Thymus (tissue), 11 donors: ENCODE measurements around the gene ZNF343. TPM values are rescaled to one million over a fixed set of nuclear protein-coding genes. Genes with fewer than 3 reads are reported as not detected.
"Not testable (repeated sequence)": the region's sequence is repeated elsewhere in the genome, so short reads cannot be mapped to it uniquely, and the experiment has no call there.

Experiments
- DNase-seq, 9 donors: peaks; one replicate each; pipeline ENCODE4 v3.0.0-alpha.2; 2013; ENCODE audit warnings: low spot score in 9 of 9, low read depth in 6 of 9, missing footprints in 1 of 9
- H3K27ac ChIP-seq, 2 donors: one replicate each; pipeline ENCODE4 v1.5.1; 2013; ENCODE audit warnings: control low read depth in 1 of 2, low read depth in 1 of 2, low read length in 1 of 2, mild to moderate bottlenecking in 1 of 2, moderate library complexity in 1 of 2
- H3K27me3 ChIP-seq, 2 donors: one replicate each; pipeline ENCODE4 v1.5.1; 2013; ENCODE audit warnings: low read length in 1 of 2; ENCODE audit not compliant: control insufficient read depth in 2 of 2, insufficient read depth in 1 of 2
- H3K36me3 ChIP-seq, 2 donors: one replicate each; pipeline ENCODE4 v1.5.1; 2013; ENCODE audit warnings: low read length in 1 of 2, mild to moderate bottlenecking in 1 of 2, moderate library complexity in 1 of 2; ENCODE audit not compliant: control insufficient read depth in 2 of 2, insufficient read depth in 2 of 2
- H3K4me1 ChIP-seq, 2 donors: one replicate each; pipeline ENCODE4 v1.5.1; 2013; ENCODE audit warnings: low read length in 2 of 2; ENCODE audit not compliant: control insufficient read depth in 2 of 2, insufficient read depth in 2 of 2
- H3K4me3 ChIP-seq, 2 donors: one replicate each; pipeline ENCODE4 v1.5.1; 2013; ENCODE audit warnings: low read length in 2 of 2, control low read depth in 1 of 2, mild to moderate bottlenecking in 1 of 2
- H3K9me3 ChIP-seq, 2 donors: one replicate each; pipeline ENCODE4 v1.5.1; 2013; ENCODE audit warnings: low read length in 1 of 2, mild to moderate bottlenecking in 1 of 2; ENCODE audit not compliant: control insufficient read depth in 2 of 2, insufficient read depth in 1 of 2
- WGBS: extraction: QIAGEN DNeasy Blood & Tissue Kit; methylation state at CpG from one replicate; pipeline ENCODE4 v1.1.7; 2013; 5-methylcytosine and 5-hydroxymethylcytosine counted together
- polyA plus RNA-seq: library from polyadenylated mRNA; stranded (reverse); fragments of 200-250 nt; gene quantifications from one replicate; pipeline ENCODE4 v1.2.3, GENCODE V29; 2013
- total RNA-seq: library from RNA; stranded (reverse); fragments of 120-200 nt; gene quantifications from one replicate; pipeline ENCODE4 v1.2.4, GENCODE V29; 2013
- donor health status: healthy.

The ZNF343 gene
- total and polyA plus RNA-seq, 2 donors: 5.2 to 5.4 TPM

DNA sequence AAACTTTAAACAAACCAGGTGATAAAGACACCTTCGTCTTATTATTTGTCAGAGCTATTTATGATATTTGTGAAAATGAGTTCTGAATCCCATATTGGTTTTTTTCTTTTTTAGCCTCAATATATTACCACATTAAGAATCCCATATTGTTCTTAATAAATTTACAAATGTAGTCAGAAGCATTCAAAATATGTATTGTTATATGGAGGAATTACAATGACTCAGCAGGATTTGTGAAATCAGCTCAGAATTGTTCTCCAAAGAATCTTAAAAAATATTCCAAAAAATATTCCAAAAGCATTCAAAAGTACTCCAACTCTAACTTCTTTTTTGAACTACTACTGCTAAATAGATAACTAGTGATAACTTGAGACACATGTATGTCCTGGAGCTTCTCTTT lies 6.5 kb upstream of the ZNF343 start:
- Histone ChIP-seq H3K9me3 (no peaks in the 10 kb centered on the region), H3K27me3 (peaks cover 5 to 14% of the 10 kb centered on the region in 2 donors), H3K27ac (no peak overlapping the region), H3K36me3 (no peaks in the 10 kb centered on the region), H3K4me3 (no peak overlapping the region), H3K4me1 (no peaks in the 10 kb centered on the region)
- no peak for DNase-seq
- 81% methylated on average over 1 of the region's 1 CpG for WGBS

DNA sequence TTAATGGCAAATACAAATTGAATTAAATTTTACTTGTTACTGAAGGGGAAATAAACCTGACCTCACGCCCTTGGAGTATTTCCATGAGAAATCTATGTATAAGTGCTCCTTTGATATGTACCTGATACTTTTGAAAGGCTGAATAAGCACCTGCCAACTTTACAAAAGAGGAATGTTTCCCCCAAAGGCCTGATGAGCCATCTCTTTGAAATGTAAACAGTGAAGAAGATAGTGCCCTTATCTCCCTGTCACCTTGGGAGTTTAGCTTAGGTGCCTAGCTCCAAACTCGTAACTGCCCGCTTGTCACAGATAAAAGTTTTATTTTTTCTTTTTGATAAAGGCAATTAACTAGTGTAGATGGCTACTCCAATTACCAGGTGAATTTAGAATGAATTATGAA lies 1.1 kb upstream of the ZNF343 start:
- Histone ChIP-seq H3K36me3 (no peaks in the 10 kb centered on the region), H3K4me3 (no peak overlapping the region), H3K9me3 (no peaks in the 10 kb centered on the region), H3K27ac (no peak overlapping the region), H3K27me3 (peaks cover 5 to 6% of the 10 kb centered on the region in 2 donors), H3K4me1 (peaks cover 8 to 12% of the 10 kb centered on the region in 2 donors)
- no peak for DNase-seq
- WGBS: 95% methylated on average over 3 of the region's 3 CpGs

DNA sequence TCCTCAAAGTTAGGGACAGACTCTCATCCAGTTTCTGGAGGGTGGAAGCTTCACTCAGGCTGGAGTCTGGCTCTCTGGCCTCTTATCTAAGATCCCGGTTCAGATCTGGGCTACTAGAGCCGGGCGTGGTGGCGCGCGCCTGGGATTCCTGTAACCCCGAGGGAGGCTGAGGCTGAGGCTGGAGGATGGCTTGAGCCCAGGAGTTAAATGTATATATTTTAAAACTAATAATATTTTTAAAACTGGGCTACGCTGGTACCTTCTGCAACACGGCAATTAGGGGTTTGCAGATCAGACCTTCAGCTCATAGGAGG lies 710 bp upstream of the ZNF343 start:
- H3K9me3 ChIP-seq: no peaks in the 10 kb centered on the region
- peaks cover 8 to 12% of the 10 kb centered on the region in 2 donors for H3K4me1 ChIP-seq
- WGBS: 83% methylated on average over 9 of the region's 9 CpGs
- H3K27ac ChIP-seq: peak overlapping the region in 1 of 2 donors; percentile 80
- DNase-seq: no peak
- H3K27me3 ChIP-seq: peaks cover 3 to 5% of the 10 kb centered on the region in 2 donors
- no peaks in the 10 kb centered on the region for H3K36me3 ChIP-seq
- H3K4me3 ChIP-seq: peak overlapping the region; percentile 86 to 91

DNA sequence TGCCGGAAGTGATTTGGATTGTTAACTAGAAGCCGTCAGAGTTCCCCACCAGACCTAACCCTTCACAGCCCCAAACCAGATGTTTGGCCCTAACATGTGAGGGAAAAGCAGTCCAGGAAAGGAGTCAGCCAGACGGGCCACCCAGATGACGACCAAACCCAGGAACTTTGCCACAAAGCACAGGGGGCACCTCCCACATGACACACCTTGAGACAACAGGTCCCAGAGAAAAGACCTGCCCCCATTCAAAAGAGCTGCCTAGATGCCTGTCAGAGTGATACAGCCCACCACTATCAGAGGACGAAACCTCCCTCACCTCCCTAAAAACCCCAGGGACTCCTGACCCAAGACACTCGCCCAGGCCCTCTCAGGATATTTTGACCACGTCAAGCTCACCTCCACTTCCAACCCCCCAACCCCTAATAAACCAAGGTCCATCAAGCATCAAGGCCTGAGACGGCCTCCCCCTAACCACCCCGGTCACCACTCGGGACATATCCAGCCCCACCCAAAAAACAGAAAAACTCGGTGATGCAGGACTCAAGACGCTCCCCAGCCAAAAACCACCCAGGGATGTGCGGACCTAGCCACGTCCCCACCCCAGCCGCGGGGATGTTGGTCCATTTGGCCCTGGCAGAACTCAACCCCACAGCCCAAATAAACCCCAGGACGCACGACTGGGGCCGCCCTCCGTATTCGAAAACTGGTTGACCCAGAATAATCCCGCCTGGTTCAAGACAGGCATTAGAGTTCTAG lies 662 bp downstream of the ZNF343 start:
- H3K36me3 ChIP-seq: no peaks in the 10 kb centered on the region
- DNase-seq: peak in 1 of 9 donors; percentile 17
- H3K4me3 ChIP-seq: peak overlapping the region; percentile 86 to 91
- peaks cover 0 to 5% of the 10 kb centered on the region in 2 donors for H3K27me3 ChIP-seq
- H3K9me3 ChIP-seq: no peaks in the 10 kb centered on the region
- H3K4me1 ChIP-seq: peaks cover 8 to 12% of the 10 kb centered on the region in 2 donors
- H3K27ac ChIP-seq: no peak overlapping the region
- 28% methylated on average over 22 of the region's 22 CpGs for WGBS

DNA sequence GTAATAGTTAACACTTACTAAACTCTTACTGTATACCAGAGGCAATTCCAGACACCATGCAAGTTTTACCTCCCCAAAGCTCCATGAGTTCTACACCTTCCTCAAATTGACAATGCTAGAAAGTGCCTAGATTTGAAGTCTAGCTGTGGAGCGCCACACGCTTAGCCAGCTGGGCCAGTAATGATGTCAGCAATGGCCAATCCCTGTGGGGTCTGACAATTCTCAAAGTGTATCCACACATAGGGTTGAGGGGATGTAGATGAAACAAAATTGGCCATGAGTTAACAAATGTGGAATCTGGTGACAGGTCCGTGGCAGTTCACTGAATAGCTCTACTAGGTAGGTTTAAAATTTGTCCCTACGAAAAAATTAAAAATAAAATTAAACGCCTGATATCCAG lies 1.3 kb downstream of the ZNF343 start:
- Histone ChIP-seq H3K27me3 (peaks cover 0 to 5% of the 10 kb centered on the region in 2 donors), H3K4me1 (peaks cover 8 to 12% of the 10 kb centered on the region in 2 donors), H3K27ac (no peak overlapping the region), H3K9me3 (no peaks in the 10 kb centered on the region), H3K36me3 (no peaks in the 10 kb centered on the region), H3K4me3 (no peak overlapping the region)
- no peak for DNase-seq
- 97% methylated on average over 5 of the region's 5 CpGs for WGBS

DNA sequence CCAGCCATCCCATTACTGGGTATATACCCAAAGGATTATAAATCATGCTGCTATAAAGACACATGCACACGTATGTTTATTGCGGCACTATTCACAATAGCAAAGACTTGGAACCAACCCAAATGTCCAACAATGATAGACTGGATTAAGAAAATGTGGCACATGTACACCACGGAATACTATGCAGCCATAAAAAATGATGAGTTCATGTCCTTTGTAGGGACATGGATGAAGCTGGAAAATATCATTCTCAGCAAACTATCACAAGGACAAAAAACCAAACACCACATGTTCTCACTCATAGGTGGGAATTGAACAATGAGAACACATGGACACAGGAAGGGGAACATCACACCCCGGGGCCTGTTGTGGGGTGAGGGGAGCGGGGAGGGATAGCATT lies 2.3 kb downstream of the ZNF343 start:
- not testable (repeated sequence) for H3K36me3 ChIP-seq, H3K27me3 ChIP-seq, DNase-seq, H3K27ac ChIP-seq, H3K4me3 ChIP-seq, H3K9me3 ChIP-seq
- H3K4me1 ChIP-seq: peaks cover 8 to 12% of the 10 kb centered on the region in 2 donors
- 95% methylated on average over 3 of the region's 5 CpGs for whole genome bisulfite sequencing

DNA sequence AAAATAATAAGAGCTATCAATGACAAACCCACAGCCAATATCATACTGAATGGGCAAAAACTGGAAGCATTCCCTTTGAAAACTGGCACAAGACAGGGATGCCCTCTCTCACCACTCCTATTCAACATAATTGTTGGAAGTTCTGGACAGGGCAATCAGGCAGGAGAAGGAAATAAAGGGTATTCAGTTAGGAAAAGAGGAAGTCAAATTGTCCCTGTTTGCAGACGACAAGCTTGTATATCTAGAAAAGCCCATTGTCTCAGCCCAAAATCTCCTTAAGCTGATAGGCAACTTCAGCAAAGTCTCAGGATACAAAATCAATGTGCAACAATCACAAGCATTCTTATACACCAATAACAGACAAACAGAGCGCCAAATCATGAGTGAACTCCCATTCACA lies 3.9 kb downstream of the ZNF343 start:
- H3K27ac ChIP-seq, H3K36me3 ChIP-seq, DNase-seq, H3K9me3 ChIP-seq, H3K4me3 ChIP-seq, H3K27me3 ChIP-seq: not testable (repeated sequence)
- H3K4me1 ChIP-seq: peaks cover 8 to 12% of the 10 kb centered on the region in 2 donors
- 82% methylated on average over 2 of the region's 2 CpGs for WGBS

DNA sequence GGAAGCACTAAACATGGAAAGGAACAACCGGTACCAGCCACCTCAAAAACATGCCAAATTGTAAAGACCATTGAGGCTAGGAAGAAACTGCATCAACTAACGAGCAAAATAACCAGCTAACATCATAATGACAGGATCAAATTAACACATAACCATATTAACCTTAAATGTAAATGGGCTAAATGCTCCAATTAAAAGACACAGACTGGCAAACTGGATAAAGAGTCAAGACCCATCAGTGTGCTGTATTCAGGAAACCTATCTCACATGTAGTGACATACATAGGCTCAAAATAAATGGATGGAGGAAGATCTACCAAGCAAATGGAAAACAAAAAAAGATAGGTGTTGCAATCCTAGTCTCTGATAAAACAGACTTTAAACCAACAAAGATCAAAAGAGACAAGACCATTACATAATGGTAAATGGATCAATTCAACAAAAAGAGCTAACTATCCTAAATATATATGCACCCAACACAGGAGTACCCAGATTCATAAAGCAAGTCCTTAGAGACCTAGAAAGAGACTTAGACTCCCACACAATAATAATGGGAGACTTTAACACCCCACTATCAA lies 5.8 kb downstream of the ZNF343 start:
- H3K4me1 ChIP-seq, H3K9me3 ChIP-seq, H3K27ac ChIP-seq, DNase-seq, H3K4me3 ChIP-seq, H3K36me3 ChIP-seq, H3K27me3 ChIP-seq: not testable (repeated sequence)
- 94% methylated on average over 2 of the region's 2 CpGs for WGBS

DNA sequence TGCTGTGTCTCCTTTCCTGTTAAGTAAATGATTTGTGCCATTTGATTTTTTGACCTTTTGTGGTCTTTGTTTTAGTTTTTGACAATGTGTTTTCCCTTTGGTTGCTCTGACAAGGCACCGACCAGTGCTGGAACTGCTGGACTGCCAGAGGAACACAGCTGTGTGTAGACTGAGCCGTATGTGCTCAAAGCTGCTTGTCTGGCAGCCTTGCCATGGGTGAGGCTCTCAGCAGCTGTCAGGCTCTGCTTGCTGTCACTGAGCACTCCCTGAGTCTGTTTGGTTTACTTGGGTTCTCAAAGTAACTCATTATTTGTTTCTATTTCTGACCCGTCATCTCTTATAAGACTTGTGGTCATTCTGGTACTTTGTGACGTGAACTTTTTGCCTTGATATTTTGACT lies 23.1 kb downstream of the ZNF343 start:
- H3K4me1 ChIP-seq: no peaks in the 10 kb centered on the region
- H3K4me3 ChIP-seq: no peak overlapping the region
- peaks cover 36 to 38% of the 10 kb centered on the region in 2 donors for H3K36me3 ChIP-seq
- no peak overlapping the region for H3K27ac ChIP-seq
- 86% methylated on average over 4 of the region's 4 CpGs for WGBS
- H3K27me3 ChIP-seq: no peaks in the 10 kb centered on the region
- no peak for DNase-seq
- H3K9me3 ChIP-seq: no peaks in the 10 kb centered on the region
